HEK293T (cell line): ENCODE measurements around the gene CMTM3.

Experiments
- CTCF ChIA-PET: fragments of 350-600 bp; formaldehyde crosslinking; extraction: SDS; loops from one replicate; lab custom pipeline; 2021; ENCODE audit warnings: antibody characterized with exemption, inconsistent platforms; lab: Yijun Ruan, JAX
- POLR2A ChIA-PET: fragments of 350-600 bp; formaldehyde crosslinking; extraction: SDS; loops from one replicate; lab custom pipeline; 2020; ENCODE audit warnings: antibody characterized with exemption, inconsistent platforms; lab: Yijun Ruan, JAX
- DNase-seq: peaks from one replicate; pipeline ENCODE4 v3.0.0; 2012; ENCODE audit warnings: mixed read lengths; ENCODE audit errors: extremely low spot score
- ARNT ChIP-seq: fragments of 450-650 bp; IDR thresholded peaks from 2 replicates; pipeline ENCODE4 v1.6.1; 2017; ENCODE audit warnings: mild to moderate bottlenecking
- BHLHE40 ChIP-seq: fragments of 450-650 bp; IDR thresholded peaks from 2 replicates; pipeline ENCODE4 v1.6.1; 2016; ENCODE audit warnings: mild to moderate bottlenecking, moderate library complexity, borderline replicate concordance
- CTBP1 ChIP-seq: fragments of 450-650 bp; IDR thresholded peaks from 2 replicates; pipeline ENCODE4 v1.6.1; 2016; ENCODE audit warnings: borderline replicate concordance
- ELF4 ChIP-seq: fragments of 450-650 bp; IDR thresholded peaks from 2 replicates; pipeline ENCODE4 v1.6.1; 2017; ENCODE audit warnings: antibody characterized with exemption
- FOXA1 ChIP-seq: fragments of 450-650 bp; IDR thresholded peaks from 2 replicates; pipeline ENCODE4 v1.6.1; 2016; ENCODE audit warnings: mild to moderate bottlenecking
- FOXK2 ChIP-seq: fragments of 450-650 bp; IDR thresholded peaks from 2 replicates; pipeline ENCODE4 v1.6.1; 2016; ENCODE audit warnings: mild to moderate bottlenecking
- FOXM1 ChIP-seq: fragments of 450-650 bp; IDR thresholded peaks from 2 replicates; pipeline ENCODE4 v1.6.1; 2017; ENCODE audit warnings: mild to moderate bottlenecking, borderline replicate concordance
- HDGF ChIP-seq: fragments of 450-650 bp; IDR thresholded peaks from 2 replicates; pipeline ENCODE4 v1.6.1; 2017; ENCODE audit warnings: antibody characterized with exemption, borderline replicate concordance
- L3MBTL2 ChIP-seq: fragments of 450-650 bp; conservative IDR thresholded peaks from 2 replicates; pipeline ENCODE4 v1.6.1; 2016; ENCODE audit warnings: mild to moderate bottlenecking
- LEF1 ChIP-seq: fragments of 450-650 bp; IDR thresholded peaks from 2 replicates; pipeline ENCODE4 v1.6.1; 2017; ENCODE audit warnings: mild to moderate bottlenecking, borderline replicate concordance
- NFRKB ChIP-seq: fragments of 450-650 bp; IDR thresholded peaks from 2 replicates; pipeline ENCODE4 v1.6.1; 2016; ENCODE audit warnings: mild to moderate bottlenecking, moderate library complexity
- SP1 ChIP-seq: fragments of 450-650 bp; IDR thresholded peaks from 2 replicates; pipeline ENCODE4 v1.6.1; 2017
- SUZ12 ChIP-seq: fragments of 450-650 bp; IDR thresholded peaks from 2 replicates; pipeline ENCODE4 v1.6.1; 2016; ENCODE audit warnings: mild to moderate bottlenecking
- TARDBP ChIP-seq: fragments of 450-650 bp; IDR thresholded peaks from 2 replicates; pipeline ENCODE4 v1.6.1; 2016
- TF ChIP-seq, protein P1 (sequence below): fragments of 450-650 bp; IDR thresholded peaks from 2 replicates; pipeline ENCODE4 v1.6.1; 2016

CMTM3 gene

DNA sequence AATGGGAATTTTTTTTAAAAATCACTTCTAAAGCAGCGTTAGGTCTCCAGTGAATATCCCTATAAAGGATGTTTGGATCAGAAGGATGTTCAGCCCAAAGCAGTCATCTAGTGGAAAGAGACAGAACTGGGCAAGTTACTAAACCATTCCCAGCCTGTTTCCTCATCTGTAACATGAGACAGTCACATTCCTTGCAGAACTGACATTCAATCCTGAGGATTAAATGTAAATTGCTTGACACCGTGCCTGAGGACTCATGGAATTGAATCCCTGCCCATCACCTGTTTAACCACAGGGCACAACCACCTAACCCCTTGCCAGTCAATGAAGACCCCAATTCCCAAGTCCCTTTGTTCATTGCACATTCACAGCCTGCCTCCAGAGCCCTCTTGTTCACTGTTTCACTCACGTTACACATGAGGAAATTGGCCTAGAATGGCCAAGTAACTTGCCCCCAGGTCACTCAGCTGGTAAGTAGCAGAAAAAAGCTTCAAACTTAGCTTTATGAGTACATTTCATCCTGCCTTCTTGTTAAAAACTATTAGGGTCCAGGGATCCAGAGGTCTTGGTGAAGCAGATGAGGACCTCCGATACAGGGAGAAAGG lies 23.8 kb upstream of the CMTM3 start:
- TF ChIP-seq, protein P1, sequence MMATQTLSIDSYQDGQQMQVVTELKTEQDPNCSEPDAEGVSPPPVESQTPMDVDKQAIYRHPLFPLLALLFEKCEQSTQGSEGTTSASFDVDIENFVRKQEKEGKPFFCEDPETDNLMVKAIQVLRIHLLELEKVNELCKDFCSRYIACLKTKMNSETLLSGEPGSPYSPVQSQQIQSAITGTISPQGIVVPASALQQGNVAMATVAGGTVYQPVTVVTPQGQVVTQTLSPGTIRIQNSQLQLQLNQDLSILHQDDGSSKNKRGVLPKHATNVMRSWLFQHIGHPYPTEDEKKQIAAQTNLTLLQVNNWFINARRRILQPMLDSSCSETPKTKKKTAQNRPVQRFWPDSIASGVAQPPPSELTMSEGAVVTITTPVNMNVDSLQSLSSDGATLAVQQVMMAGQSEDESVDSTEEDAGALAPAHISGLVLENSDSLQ: peak; percentile 37; the same call in 1 of the 2 replicates
- TF ChIP-seq TARDBP: no peak
- no peak for TF ChIP-seq FOXK2
- ChIA-PET CTCF (no interaction called here), POLR2A (interaction anchor here (1.1 to 1.4 kb wide), 2 partner anchors 28 to 32 kb away, joined by 3 read pairs; partner anchors contain the start of gene CKLF)
- DNase-seq: peak; percentile 34

DNA sequence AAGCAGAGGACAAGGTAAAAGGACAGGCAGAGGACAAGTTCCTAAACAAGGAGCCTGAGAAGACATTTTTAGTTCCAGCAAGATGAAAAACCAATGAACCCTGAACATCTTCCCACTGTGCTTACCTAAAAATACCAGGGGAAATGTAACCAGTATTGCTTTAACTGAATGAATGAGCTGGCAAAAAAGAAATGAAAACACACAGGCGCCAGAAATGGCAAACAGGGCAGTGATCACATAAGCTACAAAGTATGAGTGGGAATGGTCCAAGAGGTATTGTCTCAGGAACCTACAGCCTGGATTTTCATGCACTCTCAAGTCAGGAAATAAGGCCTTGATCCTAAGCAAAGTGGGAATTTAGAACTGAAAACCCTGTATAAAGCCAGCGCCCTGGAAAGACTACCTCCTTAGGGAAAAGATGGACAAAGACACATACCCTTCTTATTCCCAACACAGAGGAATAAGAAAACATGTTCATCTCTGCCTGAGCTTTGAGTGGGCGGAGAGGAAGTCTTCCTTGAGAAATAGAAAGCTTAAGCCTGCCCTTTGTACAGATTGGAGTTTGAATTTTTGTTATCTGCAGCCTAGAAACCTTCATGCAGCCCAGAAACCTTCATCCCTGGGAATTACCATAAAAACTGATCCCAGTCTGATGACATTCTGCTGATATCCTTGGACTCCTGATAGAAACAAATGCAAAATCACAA lies 23.1 kb upstream of the CMTM3 start:
- TF ChIP-seq SP1 (no peak), FOXK2 (no peak), FOXA1 (no peak), ELF4 (no peak), CTBP1 (no peak)

GRCh38 chr16:66585481-66586239 lies 18.8 kb upstream of the CMTM3 start:
- DNase-seq: no peak
- ChIA-PET CTCF (interaction anchor here (0.9 kb wide), 1 partner anchor 23 kb away, joined by 5 read pairs; no protein-coding TSS in a partner anchor), POLR2A (no interaction called here)
- TF ChIP-seq FOXK2 (no peak), HDGF (no peak), ARNT (no peak), FOXA1 (no peak), LEF1 (no peak), SUZ12 (no peak), FOXM1 (no peak), TARDBP (no peak), ELF4 (no peak), NFRKB (no peak), BHLHE40 (no peak)

More for the DNA sequence above, 23.1 kb upstream of the CMTM3 start:
- no peak for DNase-seq
- POLR2A ChIA-PET: interaction anchor here (0.9 kb wide), 1 partner anchor 29 kb away, joined by 3 read pairs; the partner anchor contains the start of gene CKLF
- CTCF ChIA-PET: no interaction called here

DNA sequence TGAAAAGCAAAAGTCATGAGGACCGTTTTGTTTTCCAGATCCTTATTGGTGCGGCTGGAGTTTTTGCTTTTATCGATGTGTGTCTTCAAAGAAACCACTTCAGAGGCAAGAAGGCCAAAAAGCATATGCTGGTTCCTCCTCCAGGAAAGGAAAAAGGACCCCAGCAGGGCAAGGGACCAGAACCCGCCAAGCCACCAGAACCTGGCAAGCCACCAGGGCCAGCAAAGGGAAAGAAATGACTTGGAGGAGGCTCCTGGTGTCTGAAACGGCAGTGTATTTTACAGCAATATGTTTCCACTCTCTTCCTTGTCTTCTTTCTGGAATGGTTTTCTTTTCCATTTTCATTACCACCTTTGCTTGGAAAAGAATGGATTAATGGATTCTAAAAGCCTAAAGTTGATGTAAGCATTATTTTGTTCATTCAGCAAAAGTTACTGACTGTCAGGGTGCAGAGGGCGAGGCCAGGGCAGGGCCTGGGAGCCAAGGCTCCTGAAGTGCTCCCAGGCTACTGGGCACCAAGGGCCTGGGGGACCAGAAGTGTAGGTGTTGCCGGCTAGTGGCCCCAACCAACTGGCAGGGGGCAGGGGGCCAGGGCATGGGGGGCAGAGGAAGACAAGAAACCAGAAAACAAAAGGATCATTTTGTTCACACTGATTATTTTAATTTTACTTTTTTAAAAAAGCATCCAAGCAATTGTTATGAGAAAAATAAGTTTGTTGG lies 16.5 kb upstream of the CMTM3 start:
- ChIA-PET CTCF (no interaction called here), POLR2A (no interaction called here)
- TF ChIP-seq FOXM1: no peak
- TF ChIP-seq CTBP1: no peak
- TF ChIP-seq SUZ12: no peak
- TF ChIP-seq ARNT: no peak
- TF ChIP-seq BHLHE40: no peak
- no peak for TF ChIP-seq SP1
- no peak for TF ChIP-seq L3MBTL2
- no peak for TF ChIP-seq ELF4
- no peak for TF ChIP-seq FOXA1
- TF ChIP-seq HDGF: no peak
- no peak for DNase-seq

DNA sequence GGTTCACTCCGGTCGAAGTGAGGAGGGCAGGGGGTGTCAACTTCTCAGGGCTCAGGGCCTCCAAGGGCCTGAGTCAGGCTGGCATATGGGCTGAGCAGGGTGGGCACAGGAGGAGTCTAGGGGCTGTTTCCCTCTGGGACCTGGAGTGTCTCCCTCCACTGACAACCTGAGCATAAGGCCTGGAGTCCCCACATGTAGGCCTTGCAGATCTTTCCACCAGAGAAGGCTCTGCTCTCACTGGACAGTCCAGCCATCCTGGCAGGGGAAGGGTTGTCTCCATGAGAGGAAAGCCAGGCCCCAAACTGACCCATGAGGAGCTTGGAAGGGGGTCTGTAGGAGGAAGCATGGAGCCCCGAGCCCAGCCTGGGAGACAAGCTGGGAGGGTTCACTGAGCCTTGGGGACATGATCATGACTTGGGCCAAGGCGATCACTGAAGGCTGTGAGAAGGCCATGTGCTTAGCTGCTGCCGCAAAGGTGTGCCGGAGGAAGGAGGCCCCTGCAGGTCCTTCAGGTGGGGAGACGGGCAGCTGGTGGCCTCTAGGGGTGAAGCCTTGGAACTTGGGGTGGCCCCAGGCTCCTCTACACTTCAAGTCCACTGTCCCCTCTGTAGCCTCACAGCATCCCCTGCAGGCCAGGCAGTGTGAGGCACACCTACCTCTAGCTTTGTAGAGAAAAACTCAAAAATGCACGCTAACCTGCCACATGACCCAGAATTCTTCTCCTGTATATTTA lies 15.4 kb upstream of the CMTM3 start:
- ChIA-PET POLR2A (interaction anchor here (2.1 kb wide), 1 partner anchor 37 kb away, joined by 8 read pairs; the partner anchor contains the start of gene CKLF), CTCF (no interaction called here)
- TF ChIP-seq L3MBTL2 (no peak), HDGF (no peak), CTBP1 (no peak), FOXK2 (no peak), SUZ12 (no peak), SP1 (no peak), ELF4 (no peak), NFRKB (no peak)
- TF ChIP-seq, protein P1: no peak
- peak; percentile 31 for DNase-seq

DNA sequence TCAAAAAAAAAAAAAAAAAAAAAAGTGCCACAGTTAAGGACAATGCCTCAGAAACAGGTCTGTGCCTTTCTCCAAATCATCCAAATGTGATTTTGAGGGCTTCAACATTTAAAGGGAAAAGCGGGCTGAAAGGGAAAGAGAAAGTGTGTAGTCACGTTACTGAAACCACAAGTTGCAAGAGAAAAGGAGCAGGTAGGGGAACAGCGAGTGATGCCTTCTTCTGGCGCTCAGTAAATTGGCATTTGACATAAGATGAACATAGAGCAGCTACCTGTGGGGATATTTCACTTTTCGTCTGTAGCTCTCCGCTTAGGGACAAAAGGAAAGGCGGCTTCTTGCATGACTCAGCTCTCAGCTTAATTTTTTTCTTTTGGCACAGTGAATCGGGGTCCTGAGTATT lies 14.2 kb upstream of the CMTM3 start:
- POLR2A ChIA-PET: interaction anchor here (2.1 kb wide), 1 partner anchor 38 kb away, joined by 8 read pairs; the partner anchor contains the start of gene CKLF
- DNase-seq: no peak
- TF ChIP-seq L3MBTL2 (no peak), HDGF (no peak), SP1 (no peak)
- CTCF ChIA-PET: interaction anchor here (0.7 kb wide), 1 partner anchor 18 kb away, joined by 4 read pairs; no protein-coding TSS in a partner anchor
